ENCODE data around the gene H3-3A.

DNA sequence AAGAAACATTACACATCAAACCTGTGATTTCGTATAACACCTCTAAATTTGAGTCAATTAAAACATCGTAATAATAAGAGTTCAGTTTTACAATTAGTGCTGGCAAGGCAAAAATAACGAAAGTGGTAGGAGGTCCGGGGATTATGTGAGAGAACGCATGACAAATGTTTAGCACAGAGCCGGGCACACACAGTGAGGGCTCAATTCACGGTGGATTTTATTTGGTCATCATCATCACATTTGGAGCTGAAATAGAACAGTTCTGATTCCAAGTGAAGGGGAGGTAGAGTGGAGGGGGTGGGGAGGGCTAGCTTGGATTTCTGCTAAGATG, 20.0 kb downstream of the H3-3A start:
- TF ChIP-seq, protein P1, sequence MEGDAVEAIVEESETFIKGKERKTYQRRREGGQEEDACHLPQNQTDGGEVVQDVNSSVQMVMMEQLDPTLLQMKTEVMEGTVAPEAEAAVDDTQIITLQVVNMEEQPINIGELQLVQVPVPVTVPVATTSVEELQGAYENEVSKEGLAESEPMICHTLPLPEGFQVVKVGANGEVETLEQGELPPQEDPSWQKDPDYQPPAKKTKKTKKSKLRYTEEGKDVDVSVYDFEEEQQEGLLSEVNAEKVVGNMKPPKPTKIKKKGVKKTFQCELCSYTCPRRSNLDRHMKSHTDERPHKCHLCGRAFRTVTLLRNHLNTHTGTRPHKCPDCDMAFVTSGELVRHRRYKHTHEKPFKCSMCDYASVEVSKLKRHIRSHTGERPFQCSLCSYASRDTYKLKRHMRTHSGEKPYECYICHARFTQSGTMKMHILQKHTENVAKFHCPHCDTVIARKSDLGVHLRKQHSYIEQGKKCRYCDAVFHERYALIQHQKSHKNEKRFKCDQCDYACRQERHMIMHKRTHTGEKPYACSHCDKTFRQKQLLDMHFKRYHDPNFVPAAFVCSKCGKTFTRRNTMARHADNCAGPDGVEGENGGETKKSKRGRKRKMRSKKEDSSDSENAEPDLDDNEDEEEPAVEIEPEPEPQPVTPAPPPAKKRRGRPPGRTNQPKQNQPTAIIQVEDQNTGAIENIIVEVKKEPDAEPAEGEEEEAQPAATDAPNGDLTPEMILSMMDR (IDR thresholded peaks at IDR 0.05) = no peak
- no peak for TF ChIP-seq POLR2A (IDR thresholded peaks at IDR 0.05)
- TF ChIP-seq EP300 (IDR thresholded peaks at IDR 0.05) = no peak
